ENCODE measurements around the gene UBE2Z.

GRCh38 chr17:48905987-48906515, 2.2 kb upstream of the UBE2Z start:
- TF ChIP-seq CTCF (IDR thresholded peaks at IDR 0.05; ENCODE audit: low read depth, low read length, missing input control) (no peak), ZBTB33 (IDR thresholded peaks at IDR 0.05) (no peak), GABPA (IDR thresholded peaks at IDR 0.05 in 1 of 2, conservative IDR thresholded peaks at IDR 0.05 in 1 of 2) (no peak), NR2F2 (IDR thresholded peaks at IDR 0.05) (no peak), JUND (IDR thresholded peaks at IDR 0.05) (no peak), YY1 (IDR thresholded peaks at IDR 0.05) (no peak), EGR1 (IDR thresholded peaks at IDR 0.05; ENCODE audit: low read depth in 2 of 2) (no peak), HNF4A (conservative IDR thresholded peaks at IDR 0.05) (no peak), MAX (IDR thresholded peaks at IDR 0.05) (no peak), ATF3 (IDR thresholded peaks at IDR 0.05) (no peak)

Measured in liver (tissue), 3 donors.